ENCODE results near the gene GCSH. TPM values are rescaled to one million over a fixed set of nuclear protein-coding genes. Genes with fewer than 3 reads are reported as not detected.

Gene GCSH
- total RNA-seq, result 79.2 and 87.0 TPM in 2 replicates
- long read RNA-seq, transcript GCSH-201 (5 exons, 1,597 nt), result major isoform, 137 of 149 reads
- long read RNA-seq, partial matches to known transcripts, result 0 of 149 reads
- long read RNA-seq, other reads (novel, unspliced or antisense), result 5 of 149 reads

DNA sequence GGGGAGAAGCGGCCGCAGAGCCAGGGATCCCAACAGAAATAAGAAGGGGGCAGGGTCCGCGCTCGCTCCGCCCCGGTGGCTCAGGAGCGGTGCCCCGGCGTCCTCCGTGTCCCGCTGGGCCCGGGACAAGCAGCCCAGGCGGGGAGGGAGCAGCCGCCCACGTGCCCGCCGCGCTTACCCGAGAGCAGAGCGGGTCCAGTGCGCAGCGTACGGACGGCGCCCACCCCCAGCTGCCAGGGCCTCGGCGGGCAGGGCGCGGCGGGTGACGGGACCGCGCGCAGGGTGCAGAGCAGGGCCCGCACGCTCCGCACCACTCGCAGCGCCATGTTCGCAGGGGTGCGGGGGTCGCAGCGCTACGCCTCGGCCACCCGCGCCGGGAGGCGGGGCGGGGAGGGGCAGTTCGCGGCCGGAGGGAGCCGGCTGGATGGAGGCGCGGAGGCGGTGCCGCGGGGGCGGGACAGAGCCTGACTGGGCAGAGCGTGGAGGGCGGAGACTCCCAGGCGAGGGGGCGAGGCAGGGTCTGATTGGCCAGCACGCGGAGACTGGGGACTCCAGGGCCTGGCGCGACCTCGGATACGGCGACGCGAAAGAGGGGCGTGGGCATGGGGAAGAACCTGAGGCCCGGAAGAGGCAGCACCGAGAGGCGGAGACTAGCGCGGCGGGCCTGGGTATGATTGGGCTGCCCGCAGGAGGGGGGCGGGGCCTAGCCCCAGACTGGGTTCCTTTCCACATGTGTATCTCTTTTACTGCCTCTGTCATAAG is at the start of gene GCSH:
GCSH (minus strand) TSS at position 443 of the 762 bp plus-strand sequence; CDS start at position 326, 117 bp downstream.
- peaks cover 24% of the 10 kb centered on the region for H3K4me1 Mint-ChIP-seq
- DNase-seq (ENCODE audit: low read depth, low spot score), result peak; percentile 98
- peaks cover 3% of the 10 kb centered on the region for H3K9me3 Mint-ChIP-seq
- peaks cover 2% of the 10 kb centered on the region for H3K36me3 Mint-ChIP-seq (ENCODE audit: low read depth)
- no peak within 1 kb of the TSS for H3K27ac Mint-ChIP-seq (ENCODE audit: unreplicated experiment)
- H3K4me3 Mint-ChIP-seq, result peak within 1 kb of the TSS; percentile 87
- no peak for TF ChIP-seq CTCF (conservative IDR thresholded peaks at IDR 0.05)
- H3K27me3 Mint-ChIP-seq (ENCODE audit: low read depth), result no peaks in the 10 kb centered on the region

DNA sequence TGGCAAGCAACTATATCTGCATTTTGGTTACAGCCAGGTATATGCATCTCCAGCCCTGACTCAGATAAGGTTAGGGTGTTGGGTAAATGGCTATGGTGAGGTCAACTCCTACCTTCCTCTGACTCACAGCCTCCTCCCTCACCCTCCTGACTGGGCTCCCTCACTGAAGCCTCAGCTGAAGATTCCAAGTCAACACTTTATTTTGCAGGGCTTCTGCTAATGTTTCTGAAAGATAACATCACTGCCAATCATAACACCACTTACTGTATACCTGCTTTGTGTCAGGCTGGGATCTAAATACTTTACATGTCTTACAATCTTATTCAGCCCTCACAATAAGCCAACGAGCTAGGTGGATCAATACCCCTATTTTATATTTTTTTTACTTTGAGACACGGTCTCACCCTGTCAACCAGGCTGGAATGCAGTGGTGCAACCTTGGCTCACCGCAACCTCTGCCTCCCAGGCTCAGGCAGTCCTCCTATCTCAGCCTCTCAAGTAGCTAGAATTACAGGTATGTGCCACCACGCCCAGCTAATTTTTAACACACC is 47.8 kb upstream of the GCSH start:
- no peak overlapping the region for H3K27ac Mint-ChIP-seq (ENCODE audit: unreplicated experiment)

GRCh38 chr16:81142864-81143263 is 46.7 kb upstream of the GCSH start:
- Mint-ChIP-seq H3K27ac (ENCODE audit: unreplicated experiment) (no peak overlapping the region), H3K4me1 (peaks cover 4% of the 10 kb centered on the region), H3K36me3 (ENCODE audit: low read depth) (no peaks in the 10 kb centered on the region), H3K27me3 (ENCODE audit: low read depth) (no peaks in the 10 kb centered on the region), H3K4me3 (no peak overlapping the region), H3K9me3 (no peaks in the 10 kb centered on the region)
- no peak for TF ChIP-seq CTCF (conservative IDR thresholded peaks at IDR 0.05)
- no peak for DNase-seq (ENCODE audit: low read depth, low spot score)

More for the DNA sequence above, 47.8 kb upstream of the GCSH start:
- H3K4me1 Mint-ChIP-seq, result peaks cover 4% of the 10 kb centered on the region
- no peaks in the 10 kb centered on the region for H3K9me3 Mint-ChIP-seq
- no peaks in the 10 kb centered on the region for H3K27me3 Mint-ChIP-seq (ENCODE audit: low read depth)
- TF ChIP-seq CTCF (conservative IDR thresholded peaks at IDR 0.05), result no peak
- H3K36me3 Mint-ChIP-seq (ENCODE audit: low read depth), result no peaks in the 10 kb centered on the region
- H3K4me3 Mint-ChIP-seq, result no peak overlapping the region
- DNase-seq (ENCODE audit: low read depth, low spot score), result no peak

DNA sequence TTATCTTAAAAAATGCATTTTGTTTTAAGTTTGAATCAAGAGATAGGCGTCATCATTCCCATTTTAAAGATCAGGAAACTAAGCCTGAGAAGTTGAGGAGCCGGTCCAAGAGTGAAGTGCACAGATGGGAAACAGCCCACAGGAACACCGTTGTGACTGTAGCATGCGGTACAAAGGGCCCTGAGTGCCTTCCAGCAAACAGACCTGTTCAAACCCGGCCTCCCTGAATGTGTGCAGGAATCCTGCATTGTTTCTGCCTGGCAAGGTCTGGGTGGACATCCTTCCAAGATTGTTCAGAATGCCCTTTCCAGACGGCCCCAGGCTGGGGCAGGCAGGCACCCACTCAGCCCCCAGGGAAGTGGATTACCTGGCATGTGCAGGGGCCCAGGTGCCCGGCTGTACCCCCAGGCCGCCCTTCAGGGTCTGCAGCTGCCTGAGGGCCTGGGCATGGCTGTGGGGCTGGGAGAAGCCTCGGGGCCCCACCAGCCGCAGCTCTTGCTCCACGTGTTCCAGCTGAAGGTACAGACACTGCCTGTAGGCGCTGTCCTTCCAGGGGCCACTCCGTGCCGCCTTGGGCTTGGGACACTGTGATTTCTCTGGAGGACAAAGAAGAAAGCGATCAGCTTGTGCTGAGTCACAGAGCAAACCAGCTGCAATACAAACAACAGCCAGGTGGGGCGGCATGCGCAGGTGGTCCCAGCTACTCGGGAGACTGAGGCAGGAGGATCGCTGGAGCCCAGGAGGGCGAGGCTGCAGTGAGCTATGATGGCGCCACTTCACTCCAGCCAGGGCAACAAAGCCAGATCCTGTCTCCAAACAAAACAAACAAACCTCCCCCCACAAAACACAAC is 45.0 kb upstream of the GCSH start:
- Mint-ChIP-seq H3K27me3 (ENCODE audit: low read depth) (no peaks in the 10 kb centered on the region), H3K4me3 (no peak overlapping the region), H3K9me3 (no peaks in the 10 kb centered on the region), H3K4me1 (peaks cover 13% of the 10 kb centered on the region), H3K27ac (ENCODE audit: unreplicated experiment) (no peak overlapping the region), H3K36me3 (ENCODE audit: low read depth) (no peaks in the 10 kb centered on the region)
- TF ChIP-seq CTCF (conservative IDR thresholded peaks at IDR 0.05), result peak; percentile 43
- no peak for DNase-seq (ENCODE audit: low read depth, low spot score)

GRCh38 chr16:81138831-81139557 is 42.8 kb upstream of the GCSH start:
- Mint-ChIP-seq H3K27me3 (ENCODE audit: low read depth) (no peaks in the 10 kb centered on the region), H3K36me3 (ENCODE audit: low read depth) (no peaks in the 10 kb centered on the region), H3K27ac (ENCODE audit: unreplicated experiment) (no peak overlapping the region), H3K4me1 (peaks cover 13% of the 10 kb centered on the region), H3K4me3 (no peak overlapping the region), H3K9me3 (no peaks in the 10 kb centered on the region)
- DNase-seq (ENCODE audit: low read depth, low spot score), result no peak
- no peak for TF ChIP-seq CTCF (conservative IDR thresholded peaks at IDR 0.05)

All from neural crest cell (in vitro differentiated cells).